Left ventricle myocardium superior (tissue), 1 donor: ENCODE results near the gene NCOA7. TPM values are rescaled to one million over a fixed set of nuclear protein-coding genes. Genes with fewer than 3 reads are reported as not detected.

Source experiments
- ATAC-seq: fragments of 200-7000 bp; cut with Tn5 transposase; one replicate; pipeline ENCODE4 v1.9.1; 2020; ENCODE audit warnings: mild to moderate bottlenecking, moderate library complexity
- DNase-seq: peaks from one replicate; pipeline ENCODE4 v3.0.0-alpha.2; 2020
- intact Hi-C: fragments of 100-400 bp; cut with micrococcal nuclease; formaldehyde crosslinking; loops from one replicate; pipeline ENCODE4 v1.11.0; 2022
- long read RNA-seq: library from polyadenylated mRNA; unstranded; transcript quantifications from one replicate; pipeline ENCODE4 v2.0.0, GENCODE V29; 2021
- total RNA-seq: library from RNA; stranded (reverse); fragmentation: NEBNext Ultra II Directional; extraction: Animal tissue kit (Norgen Biotek cat#: 25700); gene quantifications from one replicate; pipeline ENCODE4 v1.2.1, GENCODE V29; 2021
- donor health status: DM: no; HTN: yes; CAD: no; lungs with severe emphysema.

NCOA7 gene, protein sequence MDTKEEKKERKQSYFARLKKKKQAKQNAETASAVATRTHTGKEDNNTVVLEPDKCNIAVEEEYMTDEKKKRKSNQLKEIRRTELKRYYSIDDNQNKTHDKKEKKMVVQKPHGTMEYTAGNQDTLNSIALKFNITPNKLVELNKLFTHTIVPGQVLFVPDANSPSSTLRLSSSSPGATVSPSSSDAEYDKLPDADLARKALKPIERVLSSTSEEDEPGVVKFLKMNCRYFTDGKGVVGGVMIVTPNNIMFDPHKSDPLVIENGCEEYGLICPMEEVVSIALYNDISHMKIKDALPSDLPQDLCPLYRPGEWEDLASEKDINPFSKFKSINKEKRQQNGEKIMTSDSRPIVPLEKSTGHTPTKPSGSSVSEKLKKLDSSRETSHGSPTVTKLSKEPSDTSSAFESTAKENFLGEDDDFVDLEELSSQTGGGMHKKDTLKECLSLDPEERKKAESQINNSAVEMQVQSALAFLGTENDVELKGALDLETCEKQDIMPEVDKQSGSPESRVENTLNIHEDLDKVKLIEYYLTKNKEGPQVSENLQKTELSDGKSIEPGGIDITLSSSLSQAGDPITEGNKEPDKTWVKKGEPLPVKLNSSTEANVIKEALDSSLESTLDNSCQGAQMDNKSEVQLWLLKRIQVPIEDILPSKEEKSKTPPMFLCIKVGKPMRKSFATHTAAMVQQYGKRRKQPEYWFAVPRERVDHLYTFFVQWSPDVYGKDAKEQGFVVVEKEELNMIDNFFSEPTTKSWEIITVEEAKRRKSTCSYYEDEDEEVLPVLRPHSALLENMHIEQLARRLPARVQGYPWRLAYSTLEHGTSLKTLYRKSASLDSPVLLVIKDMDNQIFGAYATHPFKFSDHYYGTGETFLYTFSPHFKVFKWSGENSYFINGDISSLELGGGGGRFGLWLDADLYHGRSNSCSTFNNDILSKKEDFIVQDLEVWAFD
- 10.2 TPM for total RNA-seq
- long read RNA-seq, full-length matches to known transcripts, result 3 of 9 reads
- long read RNA-seq, partial matches to known transcripts, result 3 of 9 reads
- long read RNA-seq, other reads (novel, unspliced or antisense), result 3 of 9 reads

DNA sequence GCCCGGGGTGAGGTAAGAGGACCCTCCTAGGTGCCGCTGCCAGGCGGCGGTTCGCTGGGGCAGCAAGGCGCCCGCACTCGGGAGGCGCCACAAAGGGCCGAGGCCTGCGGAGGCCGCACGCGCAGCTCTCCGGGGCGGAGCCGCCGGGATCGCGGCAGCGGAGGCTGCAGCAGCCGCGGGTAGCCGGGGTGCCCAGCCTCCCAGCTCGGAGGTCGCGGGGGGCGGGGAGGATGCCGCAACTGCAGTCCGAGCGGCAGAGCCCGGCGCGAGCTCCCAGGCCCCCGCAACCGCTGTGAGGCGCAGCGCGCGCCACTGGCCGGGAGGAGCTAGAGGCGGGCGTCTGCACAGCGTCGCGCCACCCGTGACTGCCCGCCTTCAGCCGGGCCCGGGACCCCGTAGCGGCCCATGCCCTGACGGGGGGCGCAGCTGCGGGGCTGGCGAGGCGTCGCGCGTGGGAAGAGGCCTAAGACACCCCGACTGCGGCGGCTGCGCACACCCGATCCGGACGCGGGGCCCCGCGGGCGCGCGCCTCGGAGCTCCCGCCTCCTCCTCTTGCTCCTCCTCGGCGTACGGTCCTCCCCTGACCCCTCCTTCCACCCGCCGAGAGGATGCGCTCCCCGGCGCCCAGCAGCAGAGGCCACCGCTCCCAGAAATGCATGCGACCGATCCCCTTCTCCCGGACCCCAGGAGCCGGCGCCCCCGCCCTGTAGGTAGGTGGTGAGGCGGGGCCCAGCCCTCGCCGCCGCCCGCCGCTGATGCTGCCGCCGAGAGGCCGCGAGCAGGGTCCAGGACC lies at the start of gene NCOA7:
NCOA7 (plus strand) TSS at position 603 of the 793 bp plus-strand sequence. CDS start 24,395 bp downstream, outside the sequence.
- intact Hi-C loops, result no loop called here
- ATAC-seq (peak; percentile 94), DNase-seq (peak; percentile 90)

DNA sequence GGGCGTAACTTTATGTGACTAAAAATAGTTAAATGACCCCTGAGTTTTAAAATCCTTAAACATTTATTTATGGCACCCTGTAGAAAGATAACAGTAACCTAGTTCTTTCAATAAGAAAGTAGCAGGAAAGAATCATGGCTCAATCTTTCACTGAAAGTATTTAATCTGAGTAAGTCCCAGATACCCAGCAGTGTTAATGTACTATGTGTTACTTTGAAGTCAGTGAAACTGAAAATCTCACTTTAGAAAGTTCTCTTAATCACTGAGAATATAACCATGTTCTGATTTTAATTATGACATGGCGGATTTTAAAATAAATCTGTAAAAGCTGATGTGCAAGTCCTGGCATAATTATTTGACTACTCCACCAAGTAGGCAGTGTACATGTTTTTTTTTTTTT lies 49.4 kb upstream of the NCOA7 start:
- ATAC-seq (no peak), DNase-seq (no peak)
- intact Hi-C loops, result no loop called here

DNA sequence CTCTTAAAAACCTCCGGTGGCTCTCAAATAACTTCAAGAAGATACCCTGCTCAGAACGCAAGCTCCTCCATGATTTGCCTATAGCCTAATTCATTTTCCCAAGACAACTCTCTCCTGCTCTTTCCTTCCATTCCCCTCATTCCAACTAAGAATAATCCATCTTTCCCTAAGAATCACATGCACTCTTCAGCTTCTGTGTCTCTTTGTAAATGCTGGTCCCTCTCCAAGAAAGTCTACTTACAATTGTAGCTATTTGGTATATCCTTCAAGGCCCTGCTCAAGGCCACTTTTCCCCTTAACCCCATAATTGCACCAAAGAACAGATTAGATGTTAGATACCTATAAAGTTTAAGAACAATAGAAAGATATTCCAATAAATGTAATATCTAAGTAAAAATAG lies 48.7 kb upstream of the NCOA7 start:
- ATAC-seq, result no peak
- intact Hi-C loops, result no loop called here
- DNase-seq, result no peak

DNA sequence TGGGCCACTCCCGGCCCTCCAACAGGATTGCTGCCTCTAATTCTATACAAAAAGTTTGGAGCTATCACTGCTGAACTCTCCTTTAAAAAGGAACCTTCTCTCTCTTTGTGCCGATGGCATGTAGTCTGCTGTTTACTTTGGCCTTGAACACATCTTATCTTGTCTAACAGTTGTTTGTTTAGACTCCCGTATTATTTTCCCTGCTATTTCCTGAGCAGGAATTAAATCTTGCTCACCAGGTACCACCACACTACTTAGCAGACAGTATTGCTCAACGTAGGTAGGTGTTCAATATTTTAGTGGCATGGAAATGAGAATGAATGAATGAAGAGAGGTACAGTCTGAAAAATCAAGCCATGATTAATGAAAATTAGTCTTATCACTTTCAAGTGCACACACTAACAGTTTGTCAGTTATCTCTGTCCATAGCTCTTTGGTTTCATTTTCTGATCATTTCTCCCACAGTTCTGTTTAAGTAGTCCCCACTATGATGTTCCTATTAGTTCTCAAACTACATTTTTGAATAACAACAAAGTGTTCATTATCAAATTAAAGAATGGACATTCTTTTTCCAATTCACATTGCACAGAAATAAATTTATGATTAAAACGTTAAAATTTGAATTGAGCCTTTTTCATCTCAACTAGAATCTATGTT lies 48.2 kb upstream of the NCOA7 start:
- intact Hi-C loops, result no loop called here
- no peak for DNase-seq
- no peak for ATAC-seq

DNA sequence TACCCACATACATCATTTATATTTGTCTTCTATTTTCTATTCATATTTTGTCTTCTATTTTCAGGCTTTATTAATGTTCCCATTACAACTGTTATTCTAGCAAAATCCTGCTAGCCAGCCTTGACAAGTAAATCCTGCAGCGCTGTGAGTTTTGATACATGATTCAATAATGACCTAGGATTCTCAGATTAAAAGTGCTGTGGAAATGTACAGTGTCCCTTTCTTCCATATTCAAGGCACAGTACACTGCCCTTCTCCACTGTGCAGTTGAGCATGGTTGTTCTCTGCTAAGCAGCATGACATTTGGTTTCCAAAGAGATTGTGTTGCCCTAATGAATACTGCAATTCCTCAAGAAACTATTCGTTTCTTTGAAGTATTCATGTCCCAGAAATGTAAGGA lies 47.2 kb upstream of the NCOA7 start:
- ATAC-seq (no peak), DNase-seq (no peak)
- intact Hi-C loops, result no loop called here

DNA sequence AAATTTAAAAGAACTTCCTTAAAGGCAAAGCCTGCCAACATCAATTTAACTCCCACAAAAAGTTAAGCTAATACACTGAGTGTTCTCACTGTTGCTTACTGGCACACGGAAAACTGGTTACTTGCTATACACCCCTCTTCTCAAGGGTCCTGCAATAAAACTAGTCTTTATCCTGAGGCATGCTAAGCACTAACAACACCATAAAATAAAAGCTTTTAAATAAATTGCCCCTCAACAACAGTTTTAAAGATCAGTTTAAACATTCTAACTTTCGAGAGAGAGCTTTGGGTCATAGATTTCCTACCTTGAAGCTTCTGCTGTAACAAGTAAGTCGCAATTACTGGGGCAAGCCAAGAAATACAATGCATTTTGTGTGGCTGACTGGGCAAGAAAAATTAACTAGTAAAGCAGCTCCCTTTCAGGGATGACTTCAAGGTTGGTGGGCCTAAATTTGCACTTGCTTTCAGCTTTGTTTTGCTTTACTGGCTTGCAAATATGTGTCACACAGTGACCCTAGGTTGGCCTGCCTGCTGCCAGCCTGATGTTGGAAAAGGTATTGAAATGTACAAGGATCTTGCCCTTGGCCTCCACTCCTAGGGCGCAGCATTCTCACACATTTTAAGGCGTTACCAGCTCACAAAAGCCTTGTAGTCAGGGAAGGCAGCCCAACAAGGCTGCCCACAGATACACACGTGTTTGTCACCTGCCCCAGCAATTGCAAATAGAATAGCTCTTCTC lies 45.3 kb upstream of the NCOA7 start:
- DNase-seq, result peak; percentile 26
- intact Hi-C loops, result no loop called here
- ATAC-seq, result no peak

DNA sequence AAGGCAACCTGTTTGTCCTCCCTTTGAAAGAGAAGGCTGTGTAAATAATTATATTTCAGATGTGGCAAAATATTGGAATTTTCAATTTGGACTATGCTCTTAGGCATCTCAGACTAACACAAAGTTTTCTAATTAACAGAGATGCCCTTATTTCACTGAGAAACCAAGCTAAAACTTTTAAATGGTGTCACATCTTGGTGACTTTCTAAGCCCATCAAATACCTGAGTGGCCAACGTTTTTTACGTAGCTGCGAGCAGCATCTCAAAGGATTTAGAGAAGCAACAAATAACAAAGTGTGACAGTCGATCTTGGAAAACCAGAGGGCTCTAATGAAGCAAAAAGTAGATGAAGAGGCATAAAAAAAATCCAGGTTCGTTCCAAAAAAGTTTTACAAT lies 44.7 kb upstream of the NCOA7 start:
- intact Hi-C loops, result no loop called here
- ATAC-seq, result no peak
- DNase-seq, result no peak

DNA sequence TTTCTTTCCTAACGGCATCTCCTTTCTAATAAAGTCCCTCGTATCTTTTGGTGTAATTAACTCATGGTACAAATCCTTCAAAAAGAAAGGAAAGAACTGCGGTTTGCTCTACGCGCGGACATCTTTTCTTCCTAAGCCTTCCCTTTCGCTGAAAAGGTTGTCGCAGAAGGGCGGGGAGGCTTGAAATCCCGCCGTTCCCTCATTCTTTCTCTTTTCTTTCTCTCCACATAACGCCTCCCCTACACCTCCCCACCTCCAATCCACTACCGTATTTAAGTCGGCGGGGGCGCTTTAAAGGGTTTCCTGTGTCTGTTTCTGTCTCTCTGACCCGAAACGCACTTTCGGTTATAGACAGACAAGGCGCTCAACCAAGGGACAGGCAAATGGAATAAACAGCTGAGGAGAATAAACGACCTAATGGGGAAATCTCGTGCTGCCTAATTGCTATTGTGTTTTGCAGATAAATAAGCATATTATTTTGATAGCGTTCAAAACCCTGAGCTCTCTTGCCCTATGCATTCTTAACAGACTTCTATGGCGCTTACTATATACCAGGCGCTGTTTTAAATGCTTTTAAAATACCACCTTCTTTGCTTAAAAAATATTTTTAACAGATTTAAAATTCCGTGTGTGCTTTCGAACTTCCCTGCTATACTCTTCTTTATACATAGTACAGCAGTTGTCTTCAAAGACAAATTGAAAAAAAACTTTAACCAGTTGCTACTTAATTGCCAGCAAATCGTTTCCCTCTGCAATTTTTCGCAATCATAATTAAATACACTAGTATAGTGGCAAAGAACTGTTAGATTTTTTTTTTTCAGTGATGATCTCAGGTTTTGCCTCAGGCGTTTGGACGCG lies 43.8 kb upstream of the NCOA7 start:
- DNase-seq (peak; percentile 75), ATAC-seq (peak; percentile 38)
- intact Hi-C loops, result no loop called here

DNA sequence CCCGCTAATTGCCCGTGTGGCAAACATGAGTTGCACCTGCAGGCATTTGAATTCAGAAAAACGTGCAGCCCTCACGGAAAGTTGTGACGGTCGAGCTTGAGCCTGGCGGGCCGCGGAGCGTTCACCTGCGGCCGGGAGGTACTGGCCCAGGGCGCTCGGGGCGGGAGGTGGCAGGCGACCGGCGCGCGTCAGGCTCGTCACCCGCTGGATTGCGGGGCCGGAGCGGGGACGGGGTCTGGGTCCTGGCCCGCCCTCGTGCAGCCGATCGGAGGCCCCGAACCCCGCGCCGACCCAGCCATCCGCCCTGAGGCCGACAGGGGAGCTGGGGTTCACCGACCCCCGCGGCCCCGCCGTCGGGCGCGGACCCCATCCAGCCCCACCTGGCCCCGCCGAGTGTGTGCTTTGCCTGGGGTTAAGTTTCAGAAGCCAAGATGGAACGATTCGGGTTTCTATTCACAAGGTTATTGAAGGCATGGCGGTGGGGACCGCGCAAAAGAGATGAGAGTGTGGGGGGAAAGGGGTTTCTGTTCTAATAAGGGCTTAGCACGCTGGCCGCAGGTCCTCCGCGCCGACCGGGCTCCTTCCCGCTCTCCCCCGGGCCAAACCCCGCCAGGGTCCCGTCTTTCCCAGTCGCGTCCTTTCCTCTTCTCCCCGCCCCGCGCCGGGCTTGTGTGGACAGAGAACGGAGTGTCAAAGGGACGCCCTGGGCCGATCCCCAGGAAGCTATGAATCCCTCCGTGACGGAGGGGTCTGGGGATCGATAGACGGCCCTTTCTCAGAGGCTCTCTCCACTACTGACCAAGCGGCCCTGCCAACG lies 43.0 kb upstream of the NCOA7 start:
- intact Hi-C loops, result no loop called here
- DNase-seq, result peak; percentile 70
- ATAC-seq, result peak; percentile 10

DNA sequence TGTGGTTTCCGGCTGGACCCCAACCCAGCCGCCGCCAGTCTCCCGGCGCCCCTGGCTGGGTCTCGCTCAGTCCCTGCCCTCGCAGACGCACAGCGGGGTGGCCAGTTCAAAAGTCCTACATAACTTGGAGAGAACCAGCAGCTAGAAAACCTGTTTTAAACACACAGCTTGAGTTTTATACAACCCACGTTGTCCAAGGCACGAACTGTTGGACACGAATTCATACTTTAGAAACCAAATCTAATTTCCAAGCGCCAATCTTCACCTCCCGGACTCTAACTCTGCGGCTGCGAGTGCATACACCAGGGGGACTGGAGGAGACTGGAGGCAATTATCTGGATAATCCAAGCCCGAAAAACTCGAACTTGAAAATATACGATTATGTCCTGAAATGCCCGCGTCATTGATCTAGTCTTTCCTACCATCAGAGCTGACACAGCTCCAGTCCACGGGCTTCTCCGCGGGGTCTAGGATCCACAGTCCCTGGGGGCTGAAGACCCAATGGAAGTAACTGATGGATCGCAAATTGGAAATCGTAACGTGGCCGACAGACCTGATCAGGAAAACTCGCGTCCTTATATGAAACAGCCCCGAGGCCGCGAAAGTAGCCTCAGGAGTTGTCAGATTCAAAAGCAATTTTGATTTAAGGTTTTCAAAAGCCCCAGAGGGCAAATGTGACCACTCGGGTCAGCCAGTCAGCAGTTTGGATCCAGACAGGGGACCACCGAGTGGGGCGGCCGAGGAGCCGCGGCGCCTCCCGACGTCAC lies 42.2 kb upstream of the NCOA7 start:
- ATAC-seq, result peak; percentile 7
- intact Hi-C loops, result no loop called here

DNA sequence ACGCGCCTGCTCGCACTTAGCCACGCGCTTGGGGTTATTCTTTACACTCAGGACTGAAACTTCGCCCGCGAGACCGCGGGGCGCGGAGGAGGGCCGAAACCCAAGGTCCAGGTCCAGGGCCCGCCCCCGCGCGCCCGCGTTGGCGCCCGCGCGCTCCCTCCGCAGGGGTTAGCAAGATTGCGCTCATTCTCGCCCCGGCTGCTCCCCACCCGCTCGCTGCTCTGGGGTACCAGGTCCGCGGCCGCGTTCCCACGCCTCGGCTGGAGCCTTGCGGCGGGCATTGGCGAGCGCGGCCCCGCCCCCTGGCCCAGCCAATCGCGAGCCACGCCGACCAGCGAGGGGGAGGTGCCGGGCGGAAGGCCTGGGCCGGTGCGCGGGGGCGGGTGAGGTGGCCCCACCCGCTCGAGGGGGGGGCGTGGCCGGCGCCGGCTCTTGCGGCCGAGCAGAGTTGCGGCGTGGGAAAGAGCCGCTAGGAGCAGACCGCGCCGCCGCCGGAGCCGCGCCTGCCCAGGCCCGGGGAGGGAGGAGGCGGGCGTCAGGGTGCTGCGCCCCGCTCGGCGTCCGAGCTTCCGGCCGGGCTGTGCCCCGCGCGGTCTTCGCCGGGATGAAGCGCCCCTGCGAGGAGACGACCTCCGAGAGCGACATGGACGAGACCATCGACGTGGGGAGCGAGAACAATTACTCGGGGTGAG lies 41.4 kb upstream of the NCOA7 start, which contains the start of gene HEY2:
HEY2 (plus strand) TSS at position 460 of the 692 bp plus-strand sequence; CDS start at position 605, 145 bp downstream.
- intact Hi-C loops, result no loop called here
- peak; percentile 98 for DNase-seq

More for the DNA sequence above, 42.2 kb upstream of the NCOA7 start:
- no peak for DNase-seq

DNA sequence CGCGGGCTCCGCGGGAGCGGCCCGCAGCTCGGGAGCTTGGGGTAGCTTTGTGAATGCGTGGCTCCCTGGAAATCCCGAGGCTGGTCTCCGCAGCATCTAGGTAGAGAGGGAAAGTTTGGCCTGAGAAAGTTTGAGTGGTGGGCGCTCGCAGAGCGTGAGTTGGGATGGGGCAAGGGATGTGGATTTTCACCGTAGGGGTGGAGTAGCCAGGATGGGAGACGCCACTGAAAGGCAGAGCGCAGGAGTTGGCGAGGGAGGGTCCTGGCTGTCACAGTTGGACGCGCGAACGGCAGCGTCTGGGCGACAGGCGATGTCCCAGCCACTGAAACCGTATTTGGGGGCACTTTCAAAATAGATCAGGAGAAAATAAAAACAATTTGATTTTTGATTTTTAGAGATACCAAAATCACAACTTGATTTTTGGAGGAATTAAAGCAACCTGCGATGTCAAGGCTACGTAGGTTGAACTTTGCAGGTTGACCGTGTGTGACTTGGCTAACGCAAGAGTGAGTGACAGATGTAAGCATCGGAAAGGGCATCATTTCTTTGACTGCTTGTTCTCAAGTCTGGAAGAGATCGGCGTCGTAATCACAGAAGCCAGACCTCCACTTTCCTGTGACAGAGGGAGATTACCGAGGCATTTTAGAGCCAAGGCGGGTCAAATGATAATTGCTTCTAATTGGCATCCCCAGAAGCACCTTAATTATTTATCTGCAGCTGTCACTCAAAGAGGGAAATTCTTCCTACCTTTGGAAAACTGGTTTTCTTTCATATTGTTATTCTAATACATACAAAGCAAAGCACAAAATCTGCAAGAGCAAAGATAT lies 40.7 kb upstream of the NCOA7 start:
- DNase-seq (peak; percentile 52), ATAC-seq (peak; percentile 21)
- intact Hi-C loops, result loop anchor here (5.0 kb wide), 1 partner anchor 438 kb away; no protein-coding TSS in a partner anchor

More for the DNA sequence above, 41.4 kb upstream of the NCOA7 start, which contains the start of gene HEY2:
- ATAC-seq, result peak; percentile 90

DNA sequence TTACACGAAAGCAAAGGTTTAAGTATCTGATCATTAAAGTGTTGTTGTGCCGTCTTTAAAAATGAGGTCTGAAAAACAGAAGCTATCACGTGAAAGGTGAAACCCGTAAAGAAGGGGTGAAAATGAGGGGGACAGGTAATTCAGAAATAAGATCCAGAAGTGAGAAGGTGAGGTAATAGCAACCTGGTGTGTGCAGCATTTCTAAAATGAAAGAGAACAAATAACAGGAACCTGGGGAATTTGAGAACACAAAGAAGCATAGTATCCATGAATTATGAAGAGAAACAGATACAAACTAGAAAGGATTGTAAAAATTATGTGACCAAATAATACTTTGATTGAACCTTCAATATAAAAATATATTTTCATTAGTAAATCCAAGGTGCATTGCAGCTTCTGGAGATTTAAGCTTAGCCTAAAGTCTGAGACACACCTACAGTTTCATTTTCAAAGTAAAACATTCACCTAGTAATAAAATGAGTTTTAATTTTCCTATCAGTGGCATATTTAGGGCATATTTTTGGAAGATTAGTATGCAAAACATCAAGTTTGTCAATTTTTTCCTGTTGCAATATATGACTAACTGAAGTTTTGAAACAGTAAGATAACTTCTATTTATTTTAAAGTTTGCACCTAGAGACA lies 39.9 kb upstream of the NCOA7 start:
- DNase-seq (no peak), ATAC-seq (no peak)
- intact Hi-C loops, result loop anchor here (5.0 kb wide), 1 partner anchor 439 kb away; no protein-coding TSS in a partner anchor
